Measurements from ENCODE around the gene ANAPC4. TPM values are rescaled to one million over a fixed set of nuclear protein-coding genes. Genes with fewer than 3 reads are reported as not detected.
A peak's percentile ranks its signal among the peaks of the same experiment; 100 is the strongest.

Gene ANAPC4
- total RNA-seq, 2 donors from 2014 or later: 34.9 to 54.4 TPM

DNA sequence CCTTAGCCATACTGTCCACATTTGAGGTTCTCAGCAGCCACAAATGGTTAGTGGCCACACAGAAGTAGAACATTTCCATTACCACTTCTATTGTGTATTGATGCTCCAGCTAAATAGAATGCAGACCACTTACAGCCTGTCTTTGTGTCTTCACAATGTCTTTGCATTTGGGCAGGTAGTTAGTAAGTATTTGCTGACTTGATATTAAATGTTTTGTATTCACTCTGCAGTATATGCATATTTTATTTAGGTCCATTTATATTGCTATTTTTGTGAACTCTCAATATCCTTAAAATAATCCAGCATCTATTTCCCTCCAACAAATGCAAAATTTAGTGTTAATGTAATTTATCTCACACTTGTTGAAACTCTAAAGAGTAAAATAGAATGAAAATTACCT, 26.6 kb downstream of the ANAPC4 start:
- peaks cover 6% of the 10 kb centered on the region for H3K4me1 Mint-ChIP-seq
- ATAC-seq (replicated peaks): no peak
- no peaks in the 10 kb centered on the region for H3K9me3 Mint-ChIP-seq
- H3K27me3 Mint-ChIP-seq: no peaks in the 10 kb centered on the region
- no peak overlapping the region for H3K4me3 Mint-ChIP-seq
- no peaks in the 10 kb centered on the region for H3K36me3 Mint-ChIP-seq (ENCODE audit: low read depth)
- no peak overlapping the region for H3K27ac Mint-ChIP-seq

DNA sequence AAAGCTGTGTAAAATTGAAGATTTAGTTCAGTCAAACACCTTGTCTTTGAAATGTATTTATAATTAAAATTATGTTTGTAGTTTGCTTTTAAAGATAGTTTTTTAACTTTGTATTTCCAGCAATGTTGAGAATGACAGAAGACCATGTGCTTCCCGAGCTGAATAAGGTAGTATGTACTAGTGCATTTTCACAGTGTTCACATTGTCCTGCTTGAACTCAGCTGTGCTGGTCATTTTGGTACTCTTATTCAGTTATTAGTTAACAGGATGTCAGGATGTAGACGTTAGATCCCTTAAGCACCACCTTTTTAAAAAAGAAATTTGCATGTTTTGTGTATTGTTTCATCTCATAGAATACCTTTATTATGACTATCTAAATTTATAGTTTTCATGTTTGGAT, 28.4 kb downstream of the ANAPC4 start:
- H3K27ac Mint-ChIP-seq: no peak overlapping the region
- no peaks in the 10 kb centered on the region for H3K9me3 Mint-ChIP-seq
- H3K4me1 Mint-ChIP-seq: no peaks in the 10 kb centered on the region
- H3K4me3 Mint-ChIP-seq: no peak overlapping the region
- no peaks in the 10 kb centered on the region for H3K36me3 Mint-ChIP-seq (ENCODE audit: low read depth)
- H3K27me3 Mint-ChIP-seq: no peaks in the 10 kb centered on the region
- ATAC-seq (replicated peaks): no peak

DNA sequence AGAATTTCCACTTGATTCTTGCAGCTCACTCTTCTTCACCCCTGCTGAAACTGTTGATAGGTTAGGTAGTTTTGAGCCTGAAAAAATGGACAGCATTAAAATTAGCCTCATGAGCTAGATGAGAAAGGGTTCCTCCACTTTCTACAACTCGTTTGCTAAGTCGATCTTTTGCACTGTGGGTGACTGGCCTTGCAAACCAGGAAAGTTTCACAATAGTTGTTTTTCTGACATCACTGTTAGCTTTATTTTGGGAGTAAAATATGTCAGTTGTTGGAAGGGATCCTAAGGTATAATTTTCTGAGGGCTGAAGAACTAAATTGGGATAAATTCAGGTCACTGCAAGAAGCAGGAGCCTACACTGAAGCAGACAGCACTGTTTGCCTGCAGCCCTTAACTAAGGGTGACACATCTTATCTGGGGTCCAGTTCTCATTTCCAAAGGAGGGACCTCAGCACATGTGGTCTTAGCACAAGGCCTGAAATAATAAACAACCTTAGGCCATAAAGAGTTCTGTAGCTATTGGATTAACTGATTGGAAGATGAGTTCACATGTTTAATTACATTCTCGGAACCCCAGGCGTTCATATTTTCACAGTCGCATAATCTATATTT, 29.1 kb downstream of the ANAPC4 start:
- Mint-ChIP-seq H3K36me3 (ENCODE audit: low read depth) (no peaks in the 10 kb centered on the region), H3K27ac (peak overlapping the region; percentile 54), H3K4me1 (no peaks in the 10 kb centered on the region), H3K9me3 (no peaks in the 10 kb centered on the region), H3K27me3 (no peaks in the 10 kb centered on the region), H3K4me3 (no peak overlapping the region)
- ATAC-seq (replicated peaks): no peak

DNA sequence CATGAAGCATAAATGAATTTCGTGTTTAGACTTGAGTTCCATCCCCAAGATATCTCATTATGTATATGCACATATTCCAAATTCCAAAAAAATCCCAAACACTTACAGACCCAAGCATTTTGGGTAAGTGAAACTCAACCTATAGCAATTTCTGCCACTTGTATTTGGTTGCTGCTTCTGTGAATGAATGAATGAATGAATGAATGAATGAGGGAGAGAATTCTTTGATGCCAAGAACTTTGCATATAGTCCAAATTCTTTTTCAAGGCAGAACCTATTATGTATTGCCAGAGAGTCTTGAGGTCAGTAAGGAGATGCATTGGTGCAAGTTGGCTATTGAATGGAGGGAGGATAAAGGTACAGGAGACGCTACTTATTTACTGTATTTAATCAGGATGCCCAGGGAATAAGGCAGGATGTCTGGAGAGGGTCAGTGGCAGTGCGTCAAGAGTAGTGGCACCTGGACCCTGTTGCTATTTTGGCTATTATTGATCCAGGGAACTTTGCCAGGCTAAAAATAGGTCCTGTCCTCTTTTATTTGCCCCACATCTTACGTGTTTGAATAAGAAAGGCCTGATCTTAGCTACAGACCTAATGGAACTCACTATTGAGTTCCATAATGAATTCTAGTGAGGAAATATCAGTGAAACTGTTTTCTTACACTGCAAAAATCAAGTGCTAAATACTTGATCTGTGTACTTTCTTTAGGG, 33.9 kb downstream of the ANAPC4 start:
- Mint-ChIP-seq H3K4me1 (no peaks in the 10 kb centered on the region), H3K4me3 (no peak overlapping the region), H3K27me3 (no peaks in the 10 kb centered on the region), H3K27ac (no peak overlapping the region), H3K9me3 (no peaks in the 10 kb centered on the region), H3K36me3 (ENCODE audit: low read depth) (peaks cover 11% of the 10 kb centered on the region)
- ATAC-seq (replicated peaks): no peak

DNA sequence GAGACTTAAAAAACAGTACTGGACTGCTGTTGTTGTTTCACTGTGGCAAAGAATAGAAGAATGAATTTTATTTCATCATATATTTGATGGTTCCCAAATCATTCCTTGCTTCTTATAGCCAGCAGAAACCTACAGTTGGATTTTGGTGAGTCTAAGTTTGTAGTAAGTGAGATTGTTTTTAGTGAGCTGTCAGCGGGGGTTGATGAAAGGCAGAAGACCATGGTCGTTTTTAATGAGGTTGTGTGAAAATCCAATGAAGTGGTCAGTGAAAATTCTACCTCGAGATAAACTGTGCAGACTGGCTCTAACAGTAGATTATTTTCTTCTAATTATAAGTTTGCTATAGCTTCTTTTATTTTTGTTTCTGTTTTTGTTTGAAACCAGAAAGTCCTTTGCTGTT, 36.2 kb downstream of the ANAPC4 start:
- no peak for ATAC-seq (replicated peaks)

DNA sequence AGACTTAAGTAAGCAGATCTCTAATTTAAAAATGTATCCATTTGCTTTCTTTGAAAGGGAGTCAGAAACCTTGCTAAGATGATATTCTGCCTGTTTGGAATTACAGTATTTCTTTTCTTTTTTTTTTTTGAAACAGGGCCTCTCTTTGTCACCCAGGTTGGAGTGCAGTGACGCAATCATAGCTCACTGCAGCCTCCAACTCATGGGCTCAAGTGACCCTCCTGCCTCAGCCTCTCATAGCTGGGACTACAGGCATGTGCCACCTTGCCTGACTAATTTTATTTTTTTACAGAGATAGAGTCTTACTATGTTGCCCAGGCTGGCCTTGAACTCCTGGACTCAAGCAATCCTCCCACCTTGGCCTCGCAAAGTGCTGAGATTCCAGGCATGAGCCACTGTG, 40.0 kb downstream of the ANAPC4 start:
- Mint-ChIP-seq H3K4me3 (no peak overlapping the region), H3K9me3 (no peaks in the 10 kb centered on the region), H3K27me3 (no peaks in the 10 kb centered on the region), H3K4me1 (no peaks in the 10 kb centered on the region), H3K27ac (no peak overlapping the region), H3K36me3 (ENCODE audit: low read depth) (peaks cover 70% of the 10 kb centered on the region)
- ATAC-seq (replicated peaks): no peak

More for the DNA sequence above, 36.2 kb downstream of the ANAPC4 start:
- no peaks in the 10 kb centered on the region for H3K9me3 Mint-ChIP-seq
- peaks cover 34% of the 10 kb centered on the region for H3K36me3 Mint-ChIP-seq (ENCODE audit: low read depth)
- no peaks in the 10 kb centered on the region for H3K27me3 Mint-ChIP-seq
- H3K4me3 Mint-ChIP-seq: no peak overlapping the region
- H3K4me1 Mint-ChIP-seq: no peaks in the 10 kb centered on the region
- H3K27ac Mint-ChIP-seq: no peak overlapping the region

DNA sequence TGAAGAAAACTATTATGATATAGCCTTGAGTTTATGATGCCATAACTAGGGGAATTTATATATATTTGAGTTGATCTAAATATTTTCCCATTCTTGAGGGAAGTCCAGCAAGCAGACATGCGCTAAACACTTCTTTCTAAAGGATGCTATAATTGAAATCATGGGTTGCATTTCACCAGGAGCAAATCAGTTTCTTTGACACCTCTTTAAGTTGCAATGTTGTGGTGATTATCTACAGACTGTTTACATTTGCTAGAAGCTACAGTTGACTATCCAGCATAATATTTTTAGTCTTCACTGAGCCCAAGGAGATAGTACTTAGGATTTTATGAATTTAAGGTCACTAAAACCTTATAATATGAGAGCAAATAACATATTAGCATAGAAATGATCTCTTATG, 43.9 kb downstream of the ANAPC4 start:
- no peak overlapping the region for H3K27ac Mint-ChIP-seq
- ATAC-seq (replicated peaks): no peak
- H3K4me3 Mint-ChIP-seq: no peak overlapping the region
- no peaks in the 10 kb centered on the region for H3K27me3 Mint-ChIP-seq
- no peaks in the 10 kb centered on the region for H3K4me1 Mint-ChIP-seq
- H3K36me3 Mint-ChIP-seq (ENCODE audit: low read depth): peaks cover 63% of the 10 kb centered on the region
- no peaks in the 10 kb centered on the region for H3K9me3 Mint-ChIP-seq

DNA sequence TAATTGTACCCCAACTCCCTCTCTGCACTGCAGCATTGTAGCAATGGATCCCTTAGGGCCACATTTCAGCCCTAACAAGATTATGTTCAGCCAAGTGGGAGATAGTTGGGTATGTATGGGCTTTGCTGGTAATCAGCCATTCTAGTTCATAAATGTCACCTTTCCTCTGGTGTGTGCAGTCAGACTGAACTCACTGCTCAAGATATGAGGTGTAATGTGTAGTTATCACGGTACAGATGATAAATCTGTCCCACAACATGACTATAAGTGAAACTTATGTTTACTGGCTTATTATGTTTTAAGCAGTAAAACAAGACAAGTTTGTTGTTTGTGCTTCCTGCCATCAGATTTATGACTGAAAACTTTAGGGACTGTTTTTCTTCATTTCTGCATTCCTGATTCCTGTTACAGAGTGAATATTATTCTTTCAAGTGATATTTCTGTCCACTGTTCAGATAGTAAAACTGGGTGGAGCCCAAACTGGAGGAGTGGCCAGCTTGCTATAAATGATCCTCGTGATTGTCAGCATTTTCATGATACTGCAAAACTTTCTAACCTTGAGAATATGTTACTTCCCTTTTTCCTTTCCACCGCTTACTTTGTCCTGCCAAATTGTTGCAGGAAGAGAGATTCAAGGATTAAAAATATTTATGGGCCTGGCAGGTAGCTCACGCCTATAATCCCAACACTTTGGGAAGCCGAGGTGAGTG, 44.9 kb downstream of the ANAPC4 start:
- H3K4me3 Mint-ChIP-seq: no peak overlapping the region

DNA sequence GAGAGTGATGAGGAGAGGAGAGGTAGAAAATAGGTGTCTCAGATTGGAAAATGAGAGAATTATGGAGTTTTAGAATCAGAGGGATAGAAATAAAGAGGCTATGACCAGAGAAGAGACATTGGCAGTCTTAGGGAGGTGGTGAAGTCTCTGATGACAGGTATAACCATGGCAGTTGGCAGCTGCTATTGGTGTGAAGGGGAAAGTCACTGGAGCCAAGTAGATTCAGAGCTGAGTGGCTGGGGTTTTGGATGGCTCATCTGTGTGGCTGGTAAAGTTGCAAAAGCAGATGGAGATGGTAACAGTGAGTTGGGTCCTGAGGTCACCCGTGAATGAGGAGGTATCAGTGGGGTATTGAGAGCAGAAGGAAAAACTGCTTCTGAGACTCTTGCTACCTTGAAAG, 46.5 kb downstream of the ANAPC4 start:
- Mint-ChIP-seq H3K36me3 (ENCODE audit: low read depth) (peaks cover 37% of the 10 kb centered on the region), H3K27me3 (no peaks in the 10 kb centered on the region), H3K27ac (peak overlapping the region; percentile 1), H3K9me3 (no peaks in the 10 kb centered on the region), H3K4me3 (no peak overlapping the region), H3K4me1 (no peaks in the 10 kb centered on the region)
- no peak for ATAC-seq (replicated peaks)

More for the DNA sequence above, 44.9 kb downstream of the ANAPC4 start:
- ATAC-seq (replicated peaks): peak; percentile 93
- Mint-ChIP-seq H3K36me3 (ENCODE audit: low read depth) (peaks cover 53% of the 10 kb centered on the region), H3K4me1 (no peaks in the 10 kb centered on the region), H3K9me3 (no peaks in the 10 kb centered on the region), H3K27me3 (no peaks in the 10 kb centered on the region), H3K27ac (peak overlapping the region; percentile 20)

DNA sequence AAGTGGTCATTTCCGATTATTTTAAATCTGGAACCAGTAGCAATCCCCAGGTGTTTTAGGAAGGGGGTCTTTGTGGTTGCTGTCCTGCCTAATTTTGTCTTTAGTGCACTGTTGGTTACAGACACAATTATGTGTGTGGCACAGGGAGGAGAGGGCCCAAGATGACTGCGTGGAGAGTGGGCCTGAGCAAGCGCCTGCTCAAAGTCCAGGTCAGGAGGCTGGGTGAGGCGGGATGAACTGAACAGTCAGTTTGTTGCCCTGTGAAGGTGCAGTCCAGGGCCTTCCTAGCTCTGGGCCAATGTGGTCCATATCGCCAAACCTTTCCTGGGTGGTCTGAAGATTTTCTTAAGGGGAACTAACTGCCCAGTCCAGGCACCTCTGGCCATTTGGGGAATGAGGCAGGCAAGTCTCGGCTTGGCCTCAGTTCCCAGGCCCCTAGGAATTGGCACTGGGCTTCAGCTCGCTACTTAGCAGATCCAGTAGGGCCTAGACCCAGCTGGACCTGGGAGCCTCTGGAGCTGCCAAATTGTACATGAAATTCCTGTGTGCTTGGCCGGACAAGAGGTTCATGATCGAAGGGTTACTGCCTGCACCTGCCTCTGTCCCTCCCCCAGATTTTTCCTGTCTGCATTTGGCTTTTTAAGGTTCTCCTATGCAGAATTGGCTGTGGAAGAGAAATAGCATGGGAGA, 47.6 kb downstream of the ANAPC4 start:
- Mint-ChIP-seq H3K36me3 (ENCODE audit: low read depth) (peaks cover 26% of the 10 kb centered on the region), H3K4me3 (no peak overlapping the region), H3K4me1 (no peaks in the 10 kb centered on the region), H3K9me3 (no peaks in the 10 kb centered on the region), H3K27me3 (no peaks in the 10 kb centered on the region), H3K27ac (no peak overlapping the region)
- ATAC-seq (replicated peaks): no peak

DNA sequence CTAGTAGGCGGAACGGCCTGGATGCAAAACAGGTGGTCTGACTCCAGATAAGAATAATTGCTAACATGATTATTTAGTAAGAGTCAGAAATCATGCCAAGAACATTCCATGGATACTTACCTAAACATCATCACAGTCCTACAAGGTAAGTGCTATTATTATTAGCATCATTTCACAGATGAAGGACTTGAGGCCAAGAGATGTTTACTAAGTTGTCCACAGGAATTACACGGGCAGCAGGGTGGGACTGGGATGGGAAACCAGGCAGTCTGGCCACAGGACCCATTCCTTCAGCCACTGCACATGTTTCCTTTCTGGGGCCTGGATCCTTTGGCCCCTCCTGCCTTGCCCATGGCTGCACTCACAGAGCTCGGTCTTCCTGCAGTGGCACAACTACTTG, 48.3 kb downstream of the ANAPC4 start:
- no peak for ATAC-seq (replicated peaks)

DNA sequence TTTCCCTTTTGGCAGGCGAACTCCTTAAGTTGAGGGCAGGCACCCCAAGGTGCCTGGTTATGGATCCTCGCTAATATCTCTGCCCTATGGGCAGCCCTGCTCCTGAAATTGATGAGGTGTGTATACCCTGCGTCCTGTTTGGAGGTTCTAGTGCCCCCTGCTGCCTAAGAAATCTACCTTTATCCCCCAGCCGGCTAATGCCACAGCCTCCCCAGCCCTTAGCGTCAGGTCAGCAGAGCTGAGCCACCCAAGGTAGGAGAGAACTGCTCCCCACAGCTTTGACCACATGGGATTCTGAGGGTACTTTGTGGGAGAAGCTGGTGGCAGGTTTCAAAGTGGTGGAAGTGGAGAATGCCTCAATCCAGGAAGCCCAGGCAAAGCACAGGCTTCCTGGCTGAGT, 50.8 kb downstream of the ANAPC4 start:
- no peak overlapping the region for H3K4me3 Mint-ChIP-seq
- no peaks in the 10 kb centered on the region for H3K9me3 Mint-ChIP-seq
- ATAC-seq (replicated peaks): no peak
- no peaks in the 10 kb centered on the region for H3K36me3 Mint-ChIP-seq (ENCODE audit: low read depth)
- H3K27ac Mint-ChIP-seq: no peak overlapping the region
- H3K4me1 Mint-ChIP-seq: no peaks in the 10 kb centered on the region
- H3K27me3 Mint-ChIP-seq: no peaks in the 10 kb centered on the region

More for the DNA sequence above, 48.3 kb downstream of the ANAPC4 start:
- Mint-ChIP-seq H3K4me3 (no peak overlapping the region), H3K27me3 (no peaks in the 10 kb centered on the region), H3K9me3 (no peaks in the 10 kb centered on the region), H3K4me1 (no peaks in the 10 kb centered on the region), H3K27ac (no peak overlapping the region), H3K36me3 (ENCODE audit: low read depth) (peaks cover 19% of the 10 kb centered on the region)

GRCh38 chr4:25430630-25431029, 53.6 kb downstream of the ANAPC4 start:
- no peak overlapping the region for H3K4me3 Mint-ChIP-seq
- H3K27me3 Mint-ChIP-seq: no peaks in the 10 kb centered on the region
- H3K27ac Mint-ChIP-seq: no peak overlapping the region
- ATAC-seq (replicated peaks): no peak
- H3K36me3 Mint-ChIP-seq (ENCODE audit: low read depth): no peaks in the 10 kb centered on the region
- no peaks in the 10 kb centered on the region for H3K9me3 Mint-ChIP-seq
- no peaks in the 10 kb centered on the region for H3K4me1 Mint-ChIP-seq

DNA sequence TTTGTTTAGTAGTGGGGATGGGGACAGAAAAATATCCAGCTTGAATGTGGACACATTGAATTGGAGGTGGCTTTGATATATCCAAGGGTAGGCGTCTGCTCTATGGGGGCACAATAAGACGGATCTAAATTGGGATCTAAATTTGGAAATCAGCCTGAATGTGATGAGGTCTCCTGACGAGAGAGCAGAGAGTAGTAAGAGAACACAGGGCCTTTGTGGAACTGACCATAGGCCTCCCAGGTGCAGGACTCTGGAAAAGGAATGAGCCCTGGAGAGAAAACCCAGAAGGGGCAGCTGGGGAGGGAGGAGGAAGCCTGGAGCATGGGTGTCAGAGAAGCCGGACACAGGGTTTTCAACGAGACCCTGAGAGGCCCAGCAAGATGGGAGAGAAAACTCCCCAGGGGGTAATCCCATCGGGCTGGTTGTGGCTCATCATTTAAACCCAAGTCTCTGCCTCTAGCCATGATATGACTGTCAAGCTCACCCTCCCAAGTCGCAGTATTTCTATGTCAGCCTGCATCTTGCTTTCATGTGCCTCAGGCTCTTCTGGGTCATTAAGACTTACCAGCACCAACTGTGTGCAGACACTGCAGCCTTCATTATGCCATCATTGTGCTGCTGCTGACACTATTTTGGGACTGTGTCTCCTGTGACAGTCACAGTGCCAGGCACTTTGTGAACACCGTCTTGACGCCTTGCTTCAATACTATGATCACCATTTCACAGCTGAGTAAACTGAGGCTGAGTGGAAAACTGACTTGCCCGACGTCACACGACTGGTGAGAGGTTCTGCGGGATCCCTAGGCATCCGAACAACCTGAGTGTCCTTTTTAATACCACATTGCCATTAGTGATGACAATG, 57.1 kb downstream of the ANAPC4 start:
- H3K27me3 Mint-ChIP-seq: no peaks in the 10 kb centered on the region
- H3K36me3 Mint-ChIP-seq (ENCODE audit: low read depth): no peaks in the 10 kb centered on the region
- no peaks in the 10 kb centered on the region for H3K4me1 Mint-ChIP-seq
- no peak for ATAC-seq (replicated peaks)
- H3K9me3 Mint-ChIP-seq: peaks cover 4% of the 10 kb centered on the region
- H3K4me3 Mint-ChIP-seq: no peak overlapping the region
- H3K27ac Mint-ChIP-seq: no peak overlapping the region
